Esophagus muscularis mucosa (tissue), 4 donors: ENCODE measurements around the gene SLC45A3. TPM values are rescaled to one million over a fixed set of nuclear protein-coding genes. Genes with fewer than 3 reads are reported as not detected.

ENCODE experiments used
- DNase-seq: peaks from one replicate; pipeline ENCODE4 v3.0.0-alpha.2; 2017; ENCODE audit errors: extremely low spot score
- H3K27ac ChIP-seq, 4 donors: fragments of 200-600 bp; sonication (generic); replicated peaks in 1 of 4; 1 replicate in 3 of 4; 2 replicates in 1 of 4; pipeline ENCODE4 v1.5.1; 2016 to 2019; ENCODE audit warnings: mild to moderate bottlenecking in 1 of 4
- H3K27me3 ChIP-seq, 4 donors: fragments of 200-600 bp; sonication (generic); one replicate each; pipeline versions ENCODE4 v1.5.1 to v1.6.0; 2016 to 2019
- H3K36me3 ChIP-seq, 4 donors: fragments of 200-600 bp; sonication (generic); one replicate each; pipeline ENCODE4 v1.5.1; 2016 to 2019
- H3K4me1 ChIP-seq, 4 donors: fragments of 200-600 bp; sonication (generic); one replicate each; pipeline ENCODE4 v1.5.1; 2016 to 2019
- H3K4me3 ChIP-seq, 4 donors: fragments of 200-600 bp; sonication (generic); 1 replicate in 2 of 4; 2 replicates in 2 of 4; pipeline ENCODE4 v1.5.1; 2016 to 2019; ENCODE audit warnings: mild to moderate bottlenecking in 4 of 4, moderate library complexity in 1 of 4
- H3K9me3 ChIP-seq, 4 donors: fragments of 200-600 bp; sonication (generic); 1 replicate in 3 of 4; 2 replicates in 1 of 4; pipeline ENCODE4 v1.5.1; 2016 to 2019
- CTCF ChIP-seq, 3 experiments: fragments of 200-600 bp in 2 of 3; fragments of 450-650 bp in 1 of 3; sonication (generic) in 2 of 3; IDR thresholded peaks; one replicate each; pipeline ENCODE4 v1.5.1; 2017 to 2019; ENCODE audit warnings: antibody characterized with exemption in 3 of 3, mild to moderate bottlenecking in 2 of 3, moderate library complexity in 1 of 3
- EP300 ChIP-seq: sonication (generic); formaldehyde crosslinking; IDR thresholded peaks from one replicate; pipeline ENCODE4 v1.6.1; 2017; ENCODE audit warnings: antibody characterized with exemption
- POLR2A ChIP-seq: fragments of 450-650 bp; IDR thresholded peaks from one replicate; pipeline ENCODE4 v1.6.1; 2017; ENCODE audit warnings: antibody characterized with exemption, moderate library complexity, mild to moderate bottlenecking, low read depth
- POLR2AphosphoS5 ChIP-seq, 2 donors: sonication (generic); formaldehyde crosslinking; IDR thresholded peaks; one replicate each; pipeline ENCODE4 v1.6.1; 2017; ENCODE audit warnings: antibody characterized with exemption in 2 of 2
- WGBS: methylation state at CpG from one replicate; pipeline ENCODE4 v1.1.5; 2018; 5-methylcytosine and 5-hydroxymethylcytosine counted together
- intact Hi-C: fragments of 100-400 bp; cut with DNase I; formaldehyde crosslinking; loops from one replicate; pipeline ENCODE4 v1.15.1; 2023
- total RNA-seq, 4 donors: library from RNA; depleted of rRNA; stranded (reverse); fragments of >200 nt; gene quantifications; one replicate each; pipeline versions ENCODE4 v1.1.0 to v1.2.1, GENCODE V29; 2016

Gene SLC45A3
- total RNA-seq, 4 donors from 2014 or later, result 0.86 to 1.7 (median 1.1) TPM

DNA sequence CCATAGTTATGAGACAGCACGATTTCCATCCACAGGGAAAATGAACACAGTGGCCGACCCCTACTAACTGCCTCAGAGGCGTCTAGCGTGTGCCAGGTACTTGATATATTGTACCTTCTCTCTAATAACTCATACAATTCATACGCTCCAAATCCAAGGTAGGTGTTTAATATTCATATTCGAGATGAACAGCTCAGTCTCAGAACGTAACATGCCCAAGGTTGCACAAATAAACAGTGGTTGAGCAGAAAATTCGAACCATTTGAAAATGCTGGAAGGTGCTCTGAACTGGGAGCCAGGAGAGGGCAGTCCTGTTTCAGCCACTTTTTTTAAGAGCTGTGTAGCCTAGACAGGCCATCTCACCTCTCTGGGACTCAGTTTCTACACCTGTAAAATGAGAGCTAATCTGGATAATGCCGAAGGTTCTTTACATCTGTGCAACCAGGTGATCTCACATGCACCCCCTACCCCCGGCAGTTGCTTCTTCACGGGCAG is 7.9 kb downstream of the SLC45A3 start:
- TF ChIP-seq EP300, result no peak
- TF ChIP-seq POLR2AphosphoS5 (IDR thresholded peaks at IDR 0.05), result no peak
- no peak for TF ChIP-seq POLR2A
- TF ChIP-seq CTCF (IDR thresholded peaks at IDR 0.05), result no peak
- Histone ChIP-seq H3K27me3 (peaks cover 0 to 32% (median 0%) of the 10 kb centered on the region in 4 donors), H3K36me3 (no peaks in the 10 kb centered on the region), H3K4me3 (no peak overlapping the region), H3K4me1 (peaks cover 0 to 21% (median 9%) of the 10 kb centered on the region in 4 donors), H3K9me3 (no peaks in the 10 kb centered on the region), H3K27ac (no peak overlapping the region)
- intact Hi-C loops, result no loop called here
- no peak for DNase-seq
- 66% methylated on average over 11 of the region's 11 CpGs for WGBS

DNA sequence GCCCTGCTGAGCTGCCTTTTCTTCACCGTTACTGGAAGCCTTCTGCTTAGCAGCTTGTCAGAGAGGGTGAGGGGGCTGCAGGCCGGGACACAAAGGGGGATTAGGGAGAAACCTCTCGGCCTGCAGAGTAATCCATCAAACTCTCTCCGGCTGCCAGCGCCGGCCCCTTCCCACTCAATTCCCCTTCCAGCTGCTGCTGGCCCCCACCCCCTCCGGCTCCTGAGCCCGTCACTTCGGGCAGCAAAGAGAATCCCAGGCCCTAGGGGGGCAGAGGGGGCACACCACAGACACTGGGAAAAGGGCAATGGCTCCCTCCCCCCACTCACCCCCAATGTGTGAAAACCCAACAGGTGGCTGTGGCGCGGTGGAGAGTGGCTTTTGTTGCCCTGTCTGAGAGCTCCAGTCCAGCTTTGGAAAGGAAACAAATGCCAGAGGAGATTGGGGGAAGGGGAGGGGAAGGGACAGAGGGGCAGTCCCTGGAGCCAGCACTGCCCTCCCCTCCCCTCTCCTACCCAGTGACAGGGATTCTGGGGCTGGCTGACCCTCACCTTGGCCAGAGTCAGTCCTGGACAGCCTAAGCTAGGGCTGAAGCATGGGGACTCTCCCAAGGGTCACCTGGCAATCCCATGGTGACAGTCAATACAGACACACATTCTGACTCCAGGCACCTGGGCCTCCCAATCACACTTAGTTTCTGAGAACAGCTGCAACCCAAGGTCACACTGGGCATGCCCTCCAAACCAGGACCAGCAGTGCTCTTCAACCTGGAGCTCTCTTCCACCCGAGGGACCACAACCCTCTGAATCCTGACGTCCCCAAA is 9.5 kb downstream of the SLC45A3 start:
- WGBS, result 82% methylated on average over 8 of the region's 13 CpGs
- TF ChIP-seq CTCF (IDR thresholded peaks at IDR 0.05) (no peak), EP300 (no peak), POLR2AphosphoS5 (IDR thresholded peaks at IDR 0.05) (no peak), POLR2A (no peak)

GRCh38 chr1:205670150-205670446 is 10.2 kb downstream of the SLC45A3 start:
- Histone ChIP-seq H3K4me3 (no peak overlapping the region), H3K27me3 (peaks cover 0 to 32% (median 0%) of the 10 kb centered on the region in 4 donors), H3K4me1 (peaks cover 0 to 21% (median 9%) of the 10 kb centered on the region in 4 donors), H3K27ac (no peak overlapping the region), H3K9me3 (no peaks in the 10 kb centered on the region), H3K36me3 (no peaks in the 10 kb centered on the region)
- WGBS, result 81% methylated on average over 5 of the region's 5 CpGs
- intact Hi-C loops, result no loop called here
- DNase-seq, result no peak
- TF ChIP-seq POLR2A (no peak), POLR2AphosphoS5 (IDR thresholded peaks at IDR 0.05) (no peak), EP300 (no peak), CTCF (IDR thresholded peaks at IDR 0.05) (no peak)

More for the DNA sequence above, 9.5 kb downstream of the SLC45A3 start:
- intact Hi-C loops, result no loop called here
- H3K4me1 ChIP-seq, result peaks cover 0 to 21% (median 9%) of the 10 kb centered on the region in 4 donors
- H3K36me3 ChIP-seq, result no peaks in the 10 kb centered on the region
- no peak for DNase-seq
- no peak overlapping the region for H3K4me3 ChIP-seq
- H3K9me3 ChIP-seq, result no peaks in the 10 kb centered on the region
- peaks cover 0 to 32% (median 0%) of the 10 kb centered on the region in 4 donors for H3K27me3 ChIP-seq
- H3K27ac ChIP-seq, result no peak overlapping the region

GRCh38 chr1:205669341-205670149 is 10.8 kb downstream of the SLC45A3 start:
- Histone ChIP-seq H3K4me1 (peaks cover 0 to 21% (median 9%) of the 10 kb centered on the region in 4 donors), H3K27ac (no peak overlapping the region), H3K4me3 (no peak overlapping the region), H3K9me3 (no peaks in the 10 kb centered on the region), H3K27me3 (peaks cover 0 to 32% (median 0%) of the 10 kb centered on the region in 4 donors), H3K36me3 (no peaks in the 10 kb centered on the region)
- no peak for TF ChIP-seq EP300
- no peak for TF ChIP-seq POLR2A
- no peak for TF ChIP-seq CTCF (IDR thresholded peaks at IDR 0.05)
- TF ChIP-seq POLR2AphosphoS5 (IDR thresholded peaks at IDR 0.05), result no peak
- intact Hi-C loops, result no loop called here
- 76% methylated on average over 11 of the region's 20 CpGs for WGBS
- no peak for DNase-seq
